Inferior parietal cortex (tissue), 1 donor: Measurements from ENCODE around the gene LSM7.

Experiments used
- DNase-seq: peaks from one replicate; pipeline ENCODE4 v3.0.0-alpha.2; 2016; ENCODE audit errors: extremely low spot score

LSM7 gene

GRCh38 chr19:2323707-2324106, 4.7 kb downstream of the LSM7 start:
- no peak for DNase-seq

DNA sequence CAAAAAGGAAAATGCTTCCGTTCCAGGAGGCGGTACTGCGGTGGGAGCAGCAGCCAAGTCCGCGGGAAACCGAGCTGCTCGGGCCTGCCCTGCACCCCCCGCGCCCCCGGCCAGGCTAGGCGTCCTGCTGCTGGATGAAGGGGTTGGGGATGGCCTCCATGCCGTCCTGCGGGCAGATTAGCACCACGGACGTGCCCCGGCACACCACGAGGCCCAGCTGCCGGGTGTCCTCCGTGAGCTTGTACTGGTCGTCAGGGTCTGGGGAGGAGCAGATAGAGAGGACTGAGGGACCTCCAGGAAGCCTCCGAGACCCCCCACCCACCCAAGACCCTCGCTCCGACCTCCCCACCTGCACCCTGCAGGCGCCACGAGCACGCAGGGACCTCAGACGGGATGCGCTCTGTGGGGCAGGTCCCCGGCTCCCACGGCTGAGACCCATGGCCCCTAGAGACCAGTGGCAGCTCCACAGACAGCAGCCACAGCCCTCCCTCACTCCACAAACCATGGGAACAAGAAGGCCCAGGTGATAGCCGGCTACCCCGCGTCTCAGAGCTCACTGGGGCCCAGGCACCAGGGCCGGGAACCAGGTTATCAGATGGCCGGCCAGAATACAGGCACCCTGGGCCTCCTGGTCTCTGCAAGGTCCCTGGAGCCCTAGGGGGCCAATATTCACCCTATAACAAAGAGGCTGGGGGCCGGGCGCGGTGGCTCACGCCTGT, 6.7 kb downstream of the LSM7 start:
- DNase-seq, result no peak

GRCh38 chr19:2320939-2321338, 7.4 kb downstream of the LSM7 start:
- DNase-seq, result no peak

DNA sequence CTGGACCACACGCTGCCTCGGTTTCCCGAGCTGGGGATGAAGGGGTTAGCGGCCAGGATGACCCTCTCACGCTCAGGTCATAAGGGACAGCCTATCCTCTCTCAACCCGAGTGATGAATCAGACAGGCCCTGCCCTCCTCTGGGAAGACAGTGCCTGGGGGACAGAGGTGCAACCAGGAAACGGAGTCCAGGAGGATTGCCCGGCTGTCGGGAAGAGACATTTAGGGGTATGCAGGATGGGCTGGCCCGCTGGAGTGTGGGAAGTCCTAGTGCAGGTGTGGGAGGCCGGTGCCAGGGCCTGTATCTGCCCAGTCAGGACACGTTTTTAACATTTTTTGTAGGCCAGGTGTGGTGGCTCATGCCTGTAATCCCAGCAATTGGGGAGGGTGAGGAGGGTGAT, 8.3 kb downstream of the LSM7 start:
- DNase-seq, result no peak

- no peak for DNase-seq
These were observed 8.8 kb downstream of the LSM7 start for GRCh38 chr19:2319551-2319950.

GRCh38 chr19:2318923-2319322, 9.5 kb downstream of the LSM7 start:
- no peak for DNase-seq

- DNase-seq, result no peak
These were observed 10.6 kb downstream of the LSM7 start for GRCh38 chr19:2317756-2318155.

- no peak for DNase-seq
These were observed 11.1 kb downstream of the LSM7 start for GRCh38 chr19:2317300-2317699.

DNA sequence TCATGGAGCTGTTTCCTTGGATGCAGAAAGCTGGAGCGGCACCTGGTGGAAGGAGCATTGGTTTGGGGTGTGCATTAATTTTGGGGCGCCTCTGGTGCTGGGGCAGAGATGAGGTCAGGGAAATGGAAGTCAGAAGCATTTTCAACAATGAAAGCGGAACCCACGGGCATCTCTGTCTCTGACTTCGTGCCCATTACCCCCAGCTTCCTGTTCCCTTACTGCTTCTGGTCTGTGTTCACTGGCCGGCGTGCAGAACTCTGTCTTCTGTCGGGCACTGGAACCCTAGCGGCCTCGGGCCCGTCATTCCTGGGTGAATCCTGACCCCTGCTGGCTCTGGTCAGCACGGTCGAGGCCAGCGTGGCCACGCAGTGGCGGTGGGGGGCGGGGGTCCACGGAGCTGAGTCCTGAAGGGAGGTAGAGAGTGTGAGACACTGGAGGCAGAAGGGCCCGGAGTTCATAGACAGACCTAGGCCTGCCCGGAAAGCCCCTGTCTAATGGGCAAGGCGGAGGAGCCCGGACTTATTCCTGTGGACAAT, 12.5 kb downstream of the LSM7 start:
- peak; percentile 62 for DNase-seq

DNA sequence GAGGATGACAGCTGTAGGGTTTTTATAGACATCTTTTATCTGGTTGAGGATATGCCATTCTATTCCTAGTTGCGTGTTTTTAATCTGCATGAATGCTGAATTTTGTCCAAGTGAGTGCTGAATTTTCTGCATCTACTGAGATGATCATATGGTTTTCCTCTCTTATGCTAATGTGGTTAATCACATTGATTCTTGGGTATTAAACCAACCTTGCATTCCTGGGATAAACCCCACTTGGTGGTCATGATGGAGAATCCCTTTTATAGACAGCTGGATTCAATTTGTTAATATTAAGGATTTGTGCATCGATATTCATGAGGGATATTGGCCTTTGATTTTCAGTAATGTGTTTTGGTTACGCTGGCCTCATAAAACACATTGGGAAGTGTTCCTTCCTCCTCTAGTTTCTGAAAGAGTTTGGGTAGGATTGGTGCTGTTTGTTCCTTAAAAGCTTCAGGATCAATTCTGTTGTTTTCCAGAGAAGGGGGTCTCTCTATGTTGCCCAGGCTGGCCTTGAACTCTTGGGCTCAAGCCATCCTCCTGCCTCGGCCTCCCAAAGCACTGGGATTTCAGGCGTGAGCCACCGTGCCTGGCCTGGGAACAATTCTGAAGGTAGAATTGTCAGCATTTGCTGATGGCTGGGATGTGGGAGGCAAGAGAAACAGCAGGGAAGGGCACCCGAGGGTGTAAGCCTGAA, 13.1 kb downstream of the LSM7 start:
- DNase-seq, result no peak

DNA sequence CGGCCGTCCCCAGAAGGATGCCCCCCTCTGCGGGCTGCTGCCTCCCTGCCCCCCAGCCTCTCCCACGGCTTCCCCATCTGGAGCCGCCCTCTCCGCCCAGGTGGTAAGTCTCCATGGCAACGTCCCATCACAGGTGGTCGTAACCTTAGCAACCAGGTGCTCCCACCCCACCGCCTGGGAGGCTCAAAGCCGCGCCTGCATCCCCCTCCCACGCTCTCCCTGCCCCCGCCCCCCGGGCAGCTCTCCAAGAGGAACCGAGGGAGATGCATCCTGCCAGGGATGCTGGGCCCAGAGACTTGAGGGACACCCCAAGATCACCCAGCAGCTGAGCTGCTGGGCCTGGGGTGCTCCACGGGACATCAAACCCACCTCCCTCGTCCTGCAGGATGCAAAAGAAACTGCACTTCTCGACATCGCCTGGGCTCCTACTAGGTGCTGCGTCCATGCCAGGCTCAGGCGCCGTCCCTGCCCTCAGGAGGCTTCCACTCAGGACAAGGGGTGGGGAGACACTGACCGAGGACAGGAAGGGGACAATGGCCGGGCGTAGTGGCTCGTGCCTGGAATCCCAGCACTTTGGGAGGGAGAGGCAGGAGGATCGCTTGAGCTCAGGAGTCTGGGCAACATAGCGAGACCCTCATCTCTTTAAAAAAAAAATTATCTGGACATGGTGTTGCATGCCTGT, 15.4 kb downstream of the LSM7 start:
- DNase-seq, result no peak

DNA sequence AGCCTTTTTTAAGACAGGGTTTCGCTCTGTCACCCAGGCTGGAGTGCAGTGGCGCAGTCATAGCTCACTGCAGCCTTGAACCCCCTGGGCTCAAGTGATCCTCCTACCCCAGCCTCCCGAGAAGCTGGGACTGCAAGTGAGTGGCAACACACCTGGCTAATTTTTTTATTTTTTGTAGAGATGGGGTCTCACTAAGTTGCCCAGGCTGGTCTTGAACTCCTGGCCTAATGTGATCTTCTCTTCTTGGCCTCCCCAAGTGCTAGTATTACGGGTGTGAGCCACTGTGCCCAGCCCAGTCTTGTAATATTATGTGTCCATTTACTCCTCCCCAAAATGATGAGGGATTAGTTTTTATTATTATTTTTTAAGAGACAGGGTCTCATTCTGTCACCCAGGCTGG, 17.3 kb downstream of the LSM7 start:
- no peak for DNase-seq

GRCh38 chr19:2309734-2310362, 18.5 kb downstream of the LSM7 start:
- DNase-seq, result no peak

- no peak for DNase-seq
These were observed 20.3 kb downstream of the LSM7 start, which contains the start of gene LINGO3 for GRCh38 chr19:2308114-2308556. TSS of gene LINGO3 (minus strand) at chr19:2308154. CDS start at chr19:2291776, 16,378 bp downstream.

DNA sequence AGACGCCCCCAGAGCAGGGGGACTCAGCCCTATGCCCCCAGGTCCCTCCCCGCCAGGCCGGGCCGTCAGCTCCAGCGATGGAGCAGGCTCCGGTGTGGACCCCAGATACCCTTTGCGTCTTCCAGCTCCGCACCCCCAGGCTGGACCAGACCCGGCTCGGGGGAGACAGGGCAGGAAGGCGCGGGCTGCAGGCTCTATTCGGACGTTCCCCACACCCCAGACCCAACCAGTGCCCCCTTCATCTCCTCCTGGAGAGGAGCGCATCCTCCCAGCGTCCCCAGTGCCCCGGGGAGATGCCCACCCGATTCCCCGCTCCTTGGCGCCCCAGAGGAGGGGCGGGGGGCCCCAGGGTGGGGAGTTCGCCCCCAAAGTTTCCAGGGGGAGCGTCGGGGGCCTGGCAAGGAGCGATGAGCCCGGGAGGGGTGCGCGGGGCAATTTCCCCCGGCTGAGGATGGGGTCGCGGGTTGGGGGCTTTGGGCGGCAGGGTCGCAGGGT, 20.8 kb downstream of the LSM7 start:
- DNase-seq, result no peak

GRCh38 chr19:2306971-2307370, 21.4 kb downstream of the LSM7 start:
- DNase-seq, result no peak

- no peak for DNase-seq
These were observed 22.0 kb downstream of the LSM7 start for GRCh38 chr19:2306281-2306806.

DNA sequence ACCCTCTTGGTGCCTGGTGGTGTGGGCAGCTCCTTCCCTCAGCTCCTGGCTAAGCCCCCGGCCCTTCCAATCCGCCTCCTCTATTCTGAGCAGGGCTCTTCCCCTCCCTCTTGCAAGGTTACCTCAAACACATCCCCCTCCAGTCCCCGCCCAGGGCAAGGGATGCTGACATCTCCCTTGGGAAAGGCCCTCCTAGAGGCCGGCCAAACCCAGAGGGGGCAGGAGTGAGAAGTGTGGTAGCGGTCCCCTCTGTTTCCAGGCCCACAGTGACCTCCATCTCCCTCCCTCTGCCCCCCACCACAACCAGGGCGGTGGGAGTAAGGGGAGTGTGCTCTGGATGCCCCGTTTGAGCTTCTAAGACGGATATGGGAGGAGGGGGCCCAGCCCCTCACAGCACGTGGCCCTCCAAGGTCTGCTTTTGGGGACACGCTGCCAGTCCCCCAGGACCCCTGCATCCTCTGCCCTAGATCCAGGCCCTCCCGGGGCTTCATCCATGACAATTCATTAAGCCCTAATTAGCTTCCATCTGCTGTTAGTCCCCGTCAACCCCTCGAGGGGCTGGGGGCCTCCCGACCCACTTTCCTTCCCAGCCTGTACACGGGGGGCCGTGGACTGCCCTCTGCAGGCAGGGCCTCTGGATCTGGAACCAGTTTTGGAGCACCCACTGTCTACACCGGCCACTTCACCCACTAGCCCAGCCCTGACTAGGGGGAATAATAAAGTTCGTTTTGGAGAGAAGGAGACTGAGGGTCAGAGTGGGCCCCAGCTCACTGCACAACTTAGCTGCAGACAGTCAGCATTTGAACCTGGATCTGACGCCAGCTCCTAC, 22.7 kb downstream of the LSM7 start:
- no peak for DNase-seq

DNA sequence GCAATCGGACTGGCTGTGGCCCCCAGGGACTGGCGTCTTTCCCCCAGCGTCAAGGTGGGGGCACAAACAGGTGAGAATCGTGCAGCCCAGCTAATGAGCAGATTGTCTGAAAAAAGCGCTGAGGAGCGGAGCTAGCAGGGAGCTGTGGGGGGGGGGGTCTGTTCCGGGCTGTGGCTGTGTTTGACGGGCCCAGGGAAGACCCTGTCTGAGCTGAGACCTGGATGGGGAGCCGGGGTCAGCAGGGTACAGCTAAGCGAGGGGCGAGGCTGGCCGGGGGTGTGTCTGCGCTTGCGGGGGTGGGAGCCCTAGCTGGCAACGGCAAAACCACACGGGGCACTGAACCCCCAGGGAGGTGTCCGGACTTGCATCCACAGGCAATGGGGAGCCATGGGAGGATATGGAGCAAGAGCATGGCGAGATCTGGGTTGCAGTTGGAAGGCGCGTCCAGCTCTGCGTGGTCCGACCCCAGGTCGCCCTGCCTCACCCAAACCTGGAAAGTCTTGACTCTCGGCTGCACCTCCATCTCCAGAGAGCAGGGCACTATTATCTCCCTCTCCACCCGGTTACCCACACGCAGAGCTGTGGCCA, 25.1 kb downstream of the LSM7 start:
- DNase-seq, result no peak
